HG03575 (cell line): ENCODE measurements around the gene EPO.
"Not testable (repeated sequence)": the region's sequence is repeated elsewhere in the genome, so short reads cannot be mapped to it uniquely, and the experiment has no call there.

Source experiments
- ATAC-seq: cut with Tn5 transposase; IDR thresholded peaks from one replicate; pipeline ENCODE4 v1.9.1; 2021; ENCODE audit not compliant: unreplicated experiment, insufficient number of reproducible peaks, low FRiP score; ENCODE audit errors: extremely low read depth

Gene EPO

GRCh38 chr7:100696123-100696521 lies 24.1 kb upstream of the EPO start:
- ATAC-seq: no peak

DNA sequence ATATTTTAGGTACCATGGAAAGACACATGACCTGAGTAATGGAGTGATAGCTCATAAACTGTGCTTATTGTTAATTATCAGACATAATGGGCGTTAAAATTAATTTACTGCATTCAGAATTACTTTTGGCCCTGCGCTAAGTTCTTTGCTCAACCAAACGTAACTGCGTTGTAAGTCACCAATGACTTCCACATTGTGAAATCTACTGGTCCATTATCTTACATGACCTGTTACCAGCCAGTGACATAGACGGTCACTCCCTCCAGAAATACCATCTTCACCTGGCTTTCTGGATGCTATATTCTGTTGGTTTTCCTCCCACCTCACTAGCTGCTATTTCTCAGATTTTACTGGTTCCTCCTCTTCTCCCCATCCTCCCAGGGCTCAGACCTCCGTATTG lies 21.2 kb upstream of the EPO start:
- no peak for ATAC-seq

- not testable (repeated sequence) for ATAC-seq
Observed at GRCh38 chr7:100701089-100701488, 19.2 kb upstream of the EPO start.

- peak; percentile 28 for ATAC-seq
Observed at GRCh38 chr7:100705320-100705752, 14.9 kb upstream of the EPO start.

GRCh38 chr7:100705753-100706671 lies 14.3 kb upstream of the EPO start, which contains the start of gene POP7:
TSS of gene POP7 (plus strand) at chr7:100706121. CDS start at chr7:100706831, 710 bp downstream.
- ATAC-seq: peak; percentile 36

DNA sequence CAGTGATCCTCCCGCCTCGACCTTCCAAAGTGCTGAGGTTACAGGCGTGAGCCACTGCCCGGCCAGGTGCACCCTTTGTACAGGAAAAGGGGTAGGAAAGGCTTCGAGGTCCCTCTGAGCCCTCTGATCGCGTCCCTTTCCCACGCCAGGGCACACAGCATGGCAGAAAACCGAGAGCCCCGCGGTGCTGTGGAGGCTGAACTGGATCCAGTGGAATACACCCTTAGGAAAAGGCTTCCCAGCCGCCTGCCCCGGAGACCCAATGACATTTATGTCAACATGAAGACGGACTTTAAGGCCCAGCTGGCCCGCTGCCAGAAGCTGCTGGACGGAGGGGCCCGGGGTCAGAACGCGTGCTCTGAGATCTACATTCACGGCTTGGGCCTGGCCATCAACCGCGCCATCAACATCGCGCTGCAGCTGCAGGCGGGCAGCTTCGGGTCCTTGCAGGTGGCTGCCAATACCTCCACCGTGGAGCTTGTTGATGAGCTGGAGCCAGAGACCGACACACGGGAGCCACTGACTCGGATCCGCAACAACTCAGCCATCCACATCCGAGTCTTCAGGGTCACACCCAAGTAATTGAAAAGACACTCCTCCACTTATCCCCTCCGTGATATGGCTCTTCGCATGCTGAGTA lies 13.5 kb upstream of the EPO start:
- no peak for ATAC-seq

GRCh38 chr7:100708395-100708794 lies 11.9 kb upstream of the EPO start:
- ATAC-seq: no peak

DNA sequence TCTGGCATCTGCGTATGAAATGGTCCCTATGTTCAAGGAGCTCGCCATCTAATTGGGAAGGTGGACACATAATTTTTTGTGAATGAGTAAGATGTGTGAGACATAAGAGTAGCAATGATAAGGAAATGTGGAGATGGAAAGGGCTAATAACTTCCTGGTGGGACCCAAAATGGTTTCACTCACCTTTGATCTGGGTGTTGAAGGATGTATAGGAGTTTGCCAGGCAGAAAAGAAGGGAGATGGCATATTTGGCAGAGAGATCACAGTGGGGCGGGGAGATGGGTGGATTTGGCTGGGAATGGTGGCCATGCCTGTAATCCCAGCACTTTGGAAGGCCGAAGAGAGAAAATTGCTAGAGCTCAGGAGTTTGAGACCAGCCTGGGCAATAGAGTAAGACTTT lies 9.8 kb upstream of the EPO start:
- ATAC-seq: no peak

DNA sequence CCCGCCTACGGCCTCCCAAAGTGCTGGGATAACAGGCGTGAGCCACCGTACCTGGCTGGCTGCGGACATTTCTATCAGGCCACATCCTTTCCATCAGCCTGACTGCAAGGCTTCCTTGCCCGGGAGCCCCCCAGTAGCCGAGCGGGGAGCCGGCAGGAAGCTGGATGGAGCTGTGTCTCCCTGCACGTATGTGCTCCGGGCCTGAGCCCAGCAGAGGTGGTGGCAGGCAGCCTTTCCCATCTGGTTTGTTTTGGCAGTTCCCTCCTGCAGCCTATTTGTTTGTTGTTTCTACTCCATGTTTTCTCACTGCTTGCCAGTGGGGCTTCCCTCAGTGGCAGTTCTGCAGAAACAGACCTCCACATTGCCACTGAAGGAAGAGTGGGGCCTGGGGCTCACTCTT lies 8.9 kb upstream of the EPO start:
- ATAC-seq: no peak

DNA sequence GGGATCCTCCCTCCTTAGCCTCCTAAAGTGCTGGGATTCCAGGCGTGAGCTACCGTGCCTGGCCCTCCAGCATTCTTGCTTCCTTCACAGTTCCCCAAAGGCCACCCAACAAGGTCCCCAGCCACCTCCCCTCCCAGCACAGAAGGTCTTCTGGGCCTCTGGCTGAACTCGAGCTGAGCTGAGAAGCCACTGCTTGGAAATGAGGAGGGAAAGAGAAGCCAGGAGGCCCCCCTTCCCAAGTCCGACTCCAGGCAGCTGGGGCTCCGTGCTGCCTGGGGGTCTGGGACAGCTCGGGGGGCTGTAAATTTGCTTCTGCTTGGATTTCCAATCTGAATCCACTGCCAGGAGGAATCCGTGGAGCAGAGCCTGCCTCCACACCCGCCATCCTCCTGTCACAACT lies 5.5 kb upstream of the EPO start:
- no peak for ATAC-seq

DNA sequence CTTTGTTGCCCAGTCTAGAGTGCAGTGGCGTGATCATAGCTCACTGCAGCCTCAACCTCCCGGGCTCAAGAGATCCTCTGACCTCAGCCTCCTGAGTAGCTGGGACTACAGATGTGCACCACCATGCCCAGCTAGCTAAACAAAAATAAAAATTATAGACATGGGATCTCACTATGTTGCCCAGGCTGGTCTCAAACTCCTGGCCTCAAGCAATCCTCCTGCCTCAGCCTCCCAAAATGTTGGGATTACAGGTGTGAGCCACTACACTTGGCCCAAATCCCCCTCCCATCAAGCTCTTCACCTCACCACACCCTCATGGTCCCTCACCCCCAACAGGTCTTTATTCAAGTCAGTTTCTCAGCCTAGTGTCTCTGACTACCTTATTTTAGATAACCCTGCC lies 3.2 kb upstream of the EPO start:
- ATAC-seq: not testable (repeated sequence)

DNA sequence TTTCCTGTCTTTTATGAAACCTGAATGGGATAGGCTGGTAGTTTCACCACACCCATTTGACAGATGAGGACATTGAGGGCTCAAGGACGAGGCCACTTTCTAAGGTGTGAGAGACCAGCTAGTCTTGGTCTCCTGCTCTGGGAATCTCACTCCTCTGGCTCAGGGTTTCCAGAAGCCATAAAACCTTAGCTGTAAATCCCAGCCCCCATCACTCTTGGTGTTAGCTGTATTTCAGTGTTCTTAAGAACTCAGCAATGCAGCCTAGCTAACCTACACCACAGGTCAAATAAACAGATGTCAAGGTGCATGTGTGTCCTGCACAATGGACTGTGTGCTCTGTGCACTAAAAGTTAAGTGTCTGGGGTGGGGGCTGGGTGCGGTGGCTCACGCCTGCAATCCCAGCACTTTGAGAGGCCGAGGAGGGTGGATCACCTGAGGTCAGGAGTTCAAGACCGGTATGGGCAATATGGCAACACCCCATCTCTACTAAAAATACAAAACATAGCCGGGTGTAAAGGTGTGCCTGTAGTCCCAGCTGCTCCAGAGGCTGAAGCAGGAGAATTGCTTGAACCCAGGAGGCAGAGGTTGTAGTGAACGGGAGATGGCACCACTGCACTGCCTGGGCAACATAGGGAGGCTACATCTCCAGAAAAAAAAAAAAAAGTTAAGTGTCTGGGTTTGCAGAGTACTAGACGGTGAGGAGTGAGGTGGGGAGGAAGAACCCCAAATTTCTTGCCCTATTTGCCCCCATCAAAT lies 567 bp upstream of the EPO start:
- no peak for ATAC-seq

DNA sequence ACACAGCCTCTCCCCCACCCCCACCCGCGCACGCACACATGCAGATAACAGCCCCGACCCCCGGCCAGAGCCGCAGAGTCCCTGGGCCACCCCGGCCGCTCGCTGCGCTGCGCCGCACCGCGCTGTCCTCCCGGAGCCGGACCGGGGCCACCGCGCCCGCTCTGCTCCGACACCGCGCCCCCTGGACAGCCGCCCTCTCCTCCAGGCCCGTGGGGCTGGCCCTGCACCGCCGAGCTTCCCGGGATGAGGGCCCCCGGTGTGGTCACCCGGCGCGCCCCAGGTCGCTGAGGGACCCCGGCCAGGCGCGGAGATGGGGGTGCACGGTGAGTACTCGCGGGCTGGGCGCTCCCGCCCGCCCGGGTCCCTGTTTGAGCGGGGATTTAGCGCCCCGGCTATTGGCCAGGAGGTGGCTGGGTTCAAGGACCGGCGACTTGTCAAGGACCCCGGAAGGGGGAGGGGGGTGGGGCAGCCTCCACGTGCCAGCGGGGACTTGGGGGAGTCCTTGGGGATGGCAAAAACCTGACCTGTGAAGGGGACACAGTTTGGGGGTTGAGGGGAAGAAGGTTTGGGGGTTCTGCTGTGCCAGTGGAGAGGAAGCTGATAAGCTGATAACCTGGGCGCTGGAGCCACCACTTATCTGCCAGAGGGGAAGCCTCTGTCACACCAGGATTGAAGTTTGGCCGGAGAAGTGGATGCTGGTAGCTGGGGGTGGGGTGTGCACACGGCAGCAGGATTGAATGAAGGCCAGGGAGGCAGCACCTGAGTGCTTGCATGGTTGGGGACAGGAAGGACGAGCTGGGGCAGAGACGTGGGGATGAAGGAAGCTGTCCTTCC lies 620 bp downstream of the EPO start:
- no peak for ATAC-seq

GRCh38 chr7:100721505-100721812 lies 1.2 kb downstream of the EPO start:
- no peak for ATAC-seq

- no peak for ATAC-seq
Observed at GRCh38 chr7:100722480-100723212, 2.4 kb downstream of the EPO start.

DNA sequence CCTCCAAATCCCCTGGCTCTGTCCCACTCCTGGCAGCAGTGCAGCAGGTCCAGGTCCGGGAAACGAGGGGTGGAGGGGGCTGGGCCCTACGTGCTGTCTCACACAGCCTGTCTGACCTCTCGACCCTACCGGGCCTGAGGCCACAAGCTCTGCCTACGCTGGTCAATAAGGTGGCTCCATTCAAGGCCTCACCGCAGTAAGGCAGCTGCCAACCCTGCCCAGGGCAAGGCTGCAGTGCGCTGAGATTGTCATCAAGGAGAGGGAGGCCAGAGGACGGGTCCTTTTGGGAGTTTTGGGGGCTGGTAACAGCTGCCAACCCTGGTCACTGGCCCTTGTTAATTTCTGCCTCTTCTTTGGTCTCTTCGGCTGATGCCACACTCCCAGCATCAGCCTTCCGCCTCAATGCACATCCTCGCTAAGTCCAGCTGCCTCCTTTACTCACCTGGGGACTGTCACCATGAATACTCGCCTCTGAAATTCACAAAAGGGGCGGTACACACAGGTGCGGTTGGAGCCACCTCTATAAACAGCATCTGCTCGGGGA lies 3.5 kb downstream of the EPO start:
- no peak for ATAC-seq

DNA sequence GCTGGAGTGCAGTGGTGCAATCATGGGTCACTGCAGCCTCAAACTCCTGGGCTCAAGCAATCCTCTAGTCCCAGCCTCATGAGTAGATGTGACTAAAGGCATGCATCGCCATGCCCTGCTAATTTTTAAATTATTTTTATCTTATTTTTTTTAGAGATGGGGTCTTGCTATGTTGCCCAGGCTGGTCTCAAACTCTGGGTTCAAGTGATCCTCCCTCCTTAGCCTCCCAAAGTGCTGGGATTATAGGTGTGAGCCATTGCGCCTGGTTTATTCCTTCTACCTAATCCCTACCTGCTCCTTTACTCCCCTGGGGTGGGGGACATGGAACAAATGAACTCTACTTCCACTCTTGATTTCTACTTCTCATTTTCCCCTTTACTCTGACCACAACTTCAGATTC lies 4.1 kb downstream of the EPO start:
- not testable (repeated sequence) for ATAC-seq
